Thoracic aorta (tissue), 2 donors: ENCODE results near the gene ATR. TPM values are rescaled to one million over a fixed set of nuclear protein-coding genes. Genes with fewer than 3 reads are reported as not detected.

Experiments
- total RNA-seq, 2 donors: library from RNA; depleted of rRNA; stranded (reverse); fragments of >200 nt; gene quantifications; one replicate each; pipeline versions ENCODE4 v1.1.0 to v1.2.3, GENCODE V29; 2016

Gene ATR
- total RNA-seq, 2 donors from 2014 or later = 21.3 to 41.6 TPM

Other genes with a start within 250 kb of the ATR start
- 10 to 100 TPM; 29.0 to 66.9 TPM for gene XRN1, start 130.7 kb downstream of the ATR start, total RNA-seq
- 1 to 10 TPM in 1 of 2 donors, under 1 TPM in 1; 0.54 to 1.4 TPM for gene PLS1, start 17.7 kb upstream of the ATR start, total RNA-seq
- 10 to 100 TPM; 37.0 to 48.5 TPM for gene TRPC1, start 145.3 kb upstream of the ATR start, total RNA-seq